Pancreas (tissue), 10 donors: ENCODE data around the gene SLCO2B1. TPM values are rescaled to one million over a fixed set of nuclear protein-coding genes. Genes with fewer than 3 reads are reported as not detected.

ENCODE experiments used
- ATAC-seq, 4 donors: fragments of 200-7000 bp; cut with Tn5 transposase; one replicate each; pipeline versions ENCODE4 v1.8.0 to v1.9.1; 2020; ENCODE audit warnings: mild to moderate bottlenecking in 4 of 4, moderate library complexity in 4 of 4
- DNase-seq, 6 donors: peaks; one replicate each; pipeline ENCODE4 v3.0.0-alpha.2; 2020
- FAIRE-seq: peaks from 2 replicates; lab custom pipeline; 2012; peaks lifted over from hg19 to GRCh38; lab: Jason Lieb, UNC
- H3K27ac ChIP-seq, 4 donors: fragments of 200-600 bp; sonication (generic); 1 replicate in 3 of 4; 2 replicates in 1 of 4; pipeline versions ENCODE4 v1.5.0 to v1.8.0; 2020
- H3K27me3 ChIP-seq, 4 donors: fragments of 200-600 bp; one replicate each; pipeline ENCODE4 v1.8.0; 2021
- H3K36me3 ChIP-seq, 3 donors: fragments of 200-600 bp; sonication (generic) in 1 of 3; one replicate each; pipeline versions ENCODE4 v1.5.0 to v1.8.0; 2020 to 2021
- H3K4me1 ChIP-seq, 3 donors: fragments of 200-600 bp; one replicate each; pipeline ENCODE4 v1.8.0; 2021
- H3K4me3 ChIP-seq, 4 donors: fragments of 200-600 bp; sonication (generic) in 2 of 4; one replicate each; pipeline versions ENCODE4 v1.5.0 to v1.8.0; 2020 to 2021
- H3K9me3 ChIP-seq, 4 donors: fragments of 200-600 bp; one replicate each; pipeline ENCODE4 v1.8.0; 2021
- WGBS, 2 donors: extraction: QIAGEN DNeasy Blood & Tissue Kit; methylation state at CpG; one replicate each; pipeline ENCODE4 v1.1.7; 2013; 5-methylcytosine and 5-hydroxymethylcytosine counted together
- intact Hi-C, 3 donors: fragments of 100-400 bp; cut with DNase I; formaldehyde crosslinking; loops; one replicate each; pipeline versions ENCODE4 v1.11.1 to v1.14.2; 2022
- polyA plus RNA-seq, 2 donors: library from polyadenylated mRNA; stranded (reverse); fragments of 200-250 nt; gene quantifications; one replicate each; pipeline ENCODE4 v1.2.3, GENCODE V29; 2013
- total RNA-seq, 6 donors: library from RNA; stranded (reverse); fragmentation: NEBNext Ultra II Directional in 4 of 6; extraction: Animal tissue kit (Norgen Biotek cat#: 25700) in 4 of 6; gene quantifications; one replicate each; pipeline versions ENCODE4 v1.2.1 to v1.2.4, GENCODE V29; 2021 to 2023
- TF ChIP-seq, protein P1 (sequence below), 4 donors: fragments of 200-600 bp; sonication (generic) in 3 of 4; IDR thresholded peaks; one replicate each; pipeline versions ENCODE4 v1.5.0 to v1.8.0; 2021; ENCODE audit warnings: antibody characterized with exemption in 4 of 4
- donor health status: healthy with polysubstance abuse.
- donor health status: DM: no; HTN: no; CAD: no; lungs with moderate emphysema.
- donor health status: DM: no; HTN: no; CAD: no.
- donor health status: control.
- donor health status: control.
- donor health status: Bipolar disorder and iron deficiency.
- donor health status: DM: yes; HTN: yes; CAD: no.
- donor health status: DM: no; HTN: no; CAD: no.
- donor health status: DM: no; HTN: no; CAD: no.
- donor health status: DM: yes; HTN: yes; CAD: no.

The SLCO2B1 gene
- total and polyA plus RNA-seq, 8 donors = 3.6 to 71.4 (median 25.9) TPM

DNA sequence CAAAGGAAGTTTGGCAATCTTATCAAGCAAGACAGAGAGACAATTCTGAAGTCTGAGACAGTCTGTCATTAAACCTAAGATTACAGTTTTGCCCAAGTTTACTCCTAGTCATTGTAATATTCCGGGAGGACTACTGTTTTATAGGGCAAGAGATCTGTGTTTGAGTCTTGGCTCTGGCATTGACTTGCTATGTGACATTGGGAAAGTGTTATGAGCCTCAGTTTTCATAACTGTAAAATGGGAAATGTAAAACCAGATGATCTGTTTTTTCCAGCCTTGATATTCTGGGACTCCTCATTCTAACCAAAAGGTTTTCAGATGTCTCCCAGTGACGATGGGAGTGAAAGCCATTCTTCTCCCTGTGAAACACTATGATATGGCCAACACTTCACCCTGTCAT is 24.3 kb upstream of the SLCO2B1 start:
- no peak for FAIRE-seq
- no peak for DNase-seq
- Histone ChIP-seq H3K36me3 (no peaks in the 10 kb centered on the region), H3K4me1 (no peaks in the 10 kb centered on the region), H3K9me3 (no peaks in the 10 kb centered on the region), H3K27me3 (no peaks in the 10 kb centered on the region), H3K4me3 (no peak overlapping the region), H3K27ac (no peak overlapping the region)
- intact Hi-C loops = no loop called here
- TF ChIP-seq, protein P1, sequence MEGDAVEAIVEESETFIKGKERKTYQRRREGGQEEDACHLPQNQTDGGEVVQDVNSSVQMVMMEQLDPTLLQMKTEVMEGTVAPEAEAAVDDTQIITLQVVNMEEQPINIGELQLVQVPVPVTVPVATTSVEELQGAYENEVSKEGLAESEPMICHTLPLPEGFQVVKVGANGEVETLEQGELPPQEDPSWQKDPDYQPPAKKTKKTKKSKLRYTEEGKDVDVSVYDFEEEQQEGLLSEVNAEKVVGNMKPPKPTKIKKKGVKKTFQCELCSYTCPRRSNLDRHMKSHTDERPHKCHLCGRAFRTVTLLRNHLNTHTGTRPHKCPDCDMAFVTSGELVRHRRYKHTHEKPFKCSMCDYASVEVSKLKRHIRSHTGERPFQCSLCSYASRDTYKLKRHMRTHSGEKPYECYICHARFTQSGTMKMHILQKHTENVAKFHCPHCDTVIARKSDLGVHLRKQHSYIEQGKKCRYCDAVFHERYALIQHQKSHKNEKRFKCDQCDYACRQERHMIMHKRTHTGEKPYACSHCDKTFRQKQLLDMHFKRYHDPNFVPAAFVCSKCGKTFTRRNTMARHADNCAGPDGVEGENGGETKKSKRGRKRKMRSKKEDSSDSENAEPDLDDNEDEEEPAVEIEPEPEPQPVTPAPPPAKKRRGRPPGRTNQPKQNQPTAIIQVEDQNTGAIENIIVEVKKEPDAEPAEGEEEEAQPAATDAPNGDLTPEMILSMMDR (IDR thresholded peaks at IDR 0.05) = no peak
- no peak for ATAC-seq
- 69 to 70% methylated on average over 2 of the region's 2 CpGs for WGBS, 2 donors

DNA sequence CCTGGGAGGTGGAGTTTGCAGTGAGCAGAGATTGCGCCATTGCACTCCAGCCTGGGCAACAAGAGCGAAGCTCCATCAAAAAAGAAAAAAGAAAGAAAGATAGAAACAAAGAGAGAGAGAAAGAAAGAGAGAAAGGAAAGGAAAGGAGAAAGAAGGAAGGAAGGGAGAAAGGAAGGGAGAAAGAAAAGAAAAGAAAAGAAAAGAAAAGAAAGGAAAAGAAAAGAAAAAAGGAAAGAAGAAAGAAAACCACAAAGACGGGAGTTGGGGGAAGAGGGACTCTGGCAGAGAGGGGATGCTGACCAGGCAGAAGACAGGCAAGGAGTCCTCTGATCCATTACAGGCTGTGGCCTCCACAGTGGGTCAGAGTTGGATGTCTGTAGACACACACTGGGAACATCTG is 18.8 kb upstream of the SLCO2B1 start:
- Histone ChIP-seq H3K4me3 (no peak overlapping the region), H3K36me3 (no peaks in the 10 kb centered on the region), H3K27ac (no peak overlapping the region), H3K4me1 (no peaks in the 10 kb centered on the region), H3K9me3 (no peaks in the 10 kb centered on the region), H3K27me3 (no peaks in the 10 kb centered on the region)
- DNase-seq (no peak), ATAC-seq (no peak), FAIRE-seq (no peak)
- WGBS, 2 donors = 83 to 84% methylated on average over 3 of the region's 3 CpGs
- intact Hi-C loops = loop anchor here in 1 of 3 donors (10.0 kb wide), 1 partner anchor 83 kb away; no protein-coding TSS in a partner anchor
- TF ChIP-seq, protein P1 (IDR thresholded peaks at IDR 0.05) = no peak

DNA sequence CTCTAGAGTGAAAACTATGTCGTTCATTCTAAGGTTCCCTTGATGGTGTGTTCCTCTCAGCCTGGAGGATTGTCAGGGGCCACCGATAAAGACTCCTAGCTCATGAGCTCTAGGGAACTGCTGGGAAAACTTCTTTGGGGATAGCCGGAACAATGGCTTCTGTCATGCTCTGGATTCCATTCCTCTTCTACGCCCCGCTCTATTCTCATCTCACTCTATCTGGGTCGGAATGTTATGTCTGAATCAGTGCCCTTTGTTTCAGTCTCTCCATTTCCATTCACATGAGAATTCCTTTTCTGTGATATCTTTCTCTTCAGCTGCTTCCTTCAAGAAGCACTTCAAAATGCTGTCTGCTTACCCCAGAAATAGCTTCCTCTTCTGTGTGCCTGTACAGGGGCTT is 16.9 kb upstream of the SLCO2B1 start:
- ATAC-seq = no peak
- Histone ChIP-seq H3K9me3 (no peaks in the 10 kb centered on the region), H3K4me3 (no peak overlapping the region), H3K27ac (no peak overlapping the region), H3K27me3 (no peaks in the 10 kb centered on the region), H3K4me1 (no peaks in the 10 kb centered on the region), H3K36me3 (no peaks in the 10 kb centered on the region)
- TF ChIP-seq, protein P1 (IDR thresholded peaks at IDR 0.05) = no peak
- FAIRE-seq = no peak
- DNase-seq = no peak
- 56 to 59% methylated on average over 6 of the region's 6 CpGs for WGBS, 2 donors
- intact Hi-C loops = loop anchor here in 1 of 3 donors (10.0 kb wide), 1 partner anchor 81 kb away; no protein-coding TSS in a partner anchor

DNA sequence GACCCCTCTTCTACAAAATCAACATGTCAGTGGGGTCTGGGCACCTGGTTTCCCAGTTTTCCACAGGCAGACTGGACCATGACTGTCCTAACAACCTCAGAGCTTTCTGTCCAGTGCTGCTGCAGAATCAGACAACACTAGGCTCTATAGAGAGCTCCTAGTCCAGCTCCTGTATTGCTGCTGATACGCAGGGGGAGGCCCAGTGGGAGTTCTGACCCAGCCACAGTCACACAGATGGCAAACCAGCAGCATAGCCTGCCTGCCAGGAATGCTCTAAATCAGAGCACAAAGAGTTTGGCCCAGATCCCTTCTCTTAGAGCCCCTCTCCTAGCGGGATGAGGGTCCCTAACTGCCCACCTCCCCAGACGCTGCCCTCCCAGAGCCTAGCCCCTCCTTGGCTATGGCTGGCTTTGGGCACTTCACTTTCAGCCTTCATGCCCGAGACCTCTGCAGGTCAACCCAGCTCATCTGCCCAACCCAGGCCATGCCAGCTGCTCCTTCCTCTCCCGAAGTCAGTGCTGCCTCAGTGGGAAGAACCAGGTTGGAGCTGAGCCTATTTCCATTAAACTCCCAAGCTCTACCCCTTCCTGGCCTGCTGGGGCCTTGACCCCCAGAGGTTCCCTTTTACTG is 15.8 kb upstream of the SLCO2B1 start:
- intact Hi-C loops = loop anchor here in 1 of 3 donors (10.0 kb wide), 1 partner anchor 80 kb away; no protein-coding TSS in a partner anchor
- Histone ChIP-seq H3K27me3 (no peaks in the 10 kb centered on the region), H3K9me3 (no peaks in the 10 kb centered on the region), H3K27ac (no peak overlapping the region), H3K4me3 (no peak overlapping the region), H3K4me1 (no peaks in the 10 kb centered on the region), H3K36me3 (no peaks in the 10 kb centered on the region)
- ATAC-seq (no peak), FAIRE-seq (no peak), DNase-seq (no peak)
- TF ChIP-seq, protein P1 (IDR thresholded peaks at IDR 0.05) = no peak
- 74 to 77% methylated on average over 5 of the region's 5 CpGs for WGBS, 2 donors

DNA sequence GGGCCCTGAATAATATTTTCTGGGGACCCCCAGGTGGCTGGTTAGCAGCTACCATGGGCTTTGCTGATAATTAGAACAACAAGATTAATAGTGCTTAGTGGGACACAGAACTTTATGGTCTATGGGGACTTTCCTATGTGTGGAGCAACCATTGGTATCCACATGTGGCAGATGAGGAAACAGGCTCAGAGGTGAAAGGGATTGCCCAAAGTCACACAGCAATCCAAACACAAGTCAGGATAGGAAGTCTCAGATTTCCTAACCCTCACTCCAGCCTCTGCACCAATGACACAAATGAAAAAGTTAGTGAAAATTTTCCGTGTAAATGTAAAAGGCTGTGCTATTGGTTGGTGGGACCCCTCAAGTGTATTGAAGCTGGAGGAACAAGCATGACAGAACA is 15.3 kb upstream of the SLCO2B1 start:
- 49 to 80% methylated on average over 1 of the region's 1 CpG for WGBS, 2 donors
- Histone ChIP-seq H3K4me3 (no peak overlapping the region), H3K27me3 (no peaks in the 10 kb centered on the region), H3K27ac (no peak overlapping the region), H3K4me1 (no peaks in the 10 kb centered on the region), H3K9me3 (no peaks in the 10 kb centered on the region), H3K36me3 (no peaks in the 10 kb centered on the region)
- TF ChIP-seq, protein P1 (IDR thresholded peaks at IDR 0.05) = no peak
- no peak for DNase-seq
- ATAC-seq = no peak
- FAIRE-seq = no peak
- intact Hi-C loops = loop anchor here in 1 of 3 donors (10.0 kb wide), 1 partner anchor 79 kb away; no protein-coding TSS in a partner anchor
